GM19193 (cell line): ENCODE measurements around the gene PDE6A.

Source experiments
- POLR2A ChIP-seq: IDR thresholded peaks from 4 replicates; pipeline ENCODE4 v1.6.1; 2011; ENCODE audit not compliant: insufficient read depth, insufficient read length; ENCODE audit errors: extremely low read depth

Gene PDE6A

GRCh38 chr5:149810856-149811255 is 133.7 kb downstream of the PDE6A start:
- TF ChIP-seq POLR2A = no peak

GRCh38 chr5:149809931-149810691 is 134.5 kb downstream of the PDE6A start:
- no peak for TF ChIP-seq POLR2A

DNA sequence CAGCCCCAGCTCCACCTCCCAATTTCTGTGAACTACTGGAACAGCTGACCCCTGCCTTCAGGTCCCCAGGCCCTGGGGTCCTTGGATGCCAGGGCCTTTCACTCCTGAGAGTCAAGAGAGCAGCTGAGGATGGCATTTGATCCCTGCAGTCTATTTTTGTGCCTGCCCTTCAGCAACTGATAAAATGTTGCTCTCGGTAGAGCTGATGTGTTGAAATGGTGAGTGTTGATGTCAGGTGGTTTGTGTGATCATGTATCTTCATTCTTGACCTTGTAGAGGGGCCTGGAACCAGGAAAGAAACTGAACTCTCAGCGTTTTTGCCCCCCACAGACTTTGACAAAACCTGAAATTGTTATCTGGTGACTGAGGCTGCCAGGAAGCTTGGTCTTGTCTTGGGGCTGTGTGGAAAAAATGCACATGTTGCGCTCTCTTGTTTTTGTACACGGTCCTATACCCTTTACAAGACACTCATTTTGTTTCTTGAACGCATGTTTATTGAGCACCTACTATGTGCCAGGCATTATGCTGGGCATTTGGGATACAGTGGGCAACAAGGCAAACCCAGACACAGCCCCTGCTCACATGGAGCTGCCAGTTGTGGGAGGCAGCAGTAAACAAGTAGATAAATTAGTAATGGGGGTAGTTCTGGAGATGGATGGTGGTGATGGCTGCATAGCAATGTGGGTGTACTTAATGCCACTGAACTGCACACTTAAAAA is 136.2 kb downstream of the PDE6A start:
- no peak for TF ChIP-seq POLR2A
